NCI-H146 treated with DMSO at 0.1 percent for 48 hours (cell line): ENCODE results near the gene ATP10B.
"Not testable (repeated sequence)": the region's sequence is repeated elsewhere in the genome, so short reads cannot be mapped to it uniquely, and the experiment has no call there.

ENCODE experiments used
- DNase-seq: peaks from one replicate; lab custom pipeline; 2025; ENCODE audit not compliant: unreplicated experiment; lab: John Stamatoyannopoulos, UW

Gene ATP10B, protein sequence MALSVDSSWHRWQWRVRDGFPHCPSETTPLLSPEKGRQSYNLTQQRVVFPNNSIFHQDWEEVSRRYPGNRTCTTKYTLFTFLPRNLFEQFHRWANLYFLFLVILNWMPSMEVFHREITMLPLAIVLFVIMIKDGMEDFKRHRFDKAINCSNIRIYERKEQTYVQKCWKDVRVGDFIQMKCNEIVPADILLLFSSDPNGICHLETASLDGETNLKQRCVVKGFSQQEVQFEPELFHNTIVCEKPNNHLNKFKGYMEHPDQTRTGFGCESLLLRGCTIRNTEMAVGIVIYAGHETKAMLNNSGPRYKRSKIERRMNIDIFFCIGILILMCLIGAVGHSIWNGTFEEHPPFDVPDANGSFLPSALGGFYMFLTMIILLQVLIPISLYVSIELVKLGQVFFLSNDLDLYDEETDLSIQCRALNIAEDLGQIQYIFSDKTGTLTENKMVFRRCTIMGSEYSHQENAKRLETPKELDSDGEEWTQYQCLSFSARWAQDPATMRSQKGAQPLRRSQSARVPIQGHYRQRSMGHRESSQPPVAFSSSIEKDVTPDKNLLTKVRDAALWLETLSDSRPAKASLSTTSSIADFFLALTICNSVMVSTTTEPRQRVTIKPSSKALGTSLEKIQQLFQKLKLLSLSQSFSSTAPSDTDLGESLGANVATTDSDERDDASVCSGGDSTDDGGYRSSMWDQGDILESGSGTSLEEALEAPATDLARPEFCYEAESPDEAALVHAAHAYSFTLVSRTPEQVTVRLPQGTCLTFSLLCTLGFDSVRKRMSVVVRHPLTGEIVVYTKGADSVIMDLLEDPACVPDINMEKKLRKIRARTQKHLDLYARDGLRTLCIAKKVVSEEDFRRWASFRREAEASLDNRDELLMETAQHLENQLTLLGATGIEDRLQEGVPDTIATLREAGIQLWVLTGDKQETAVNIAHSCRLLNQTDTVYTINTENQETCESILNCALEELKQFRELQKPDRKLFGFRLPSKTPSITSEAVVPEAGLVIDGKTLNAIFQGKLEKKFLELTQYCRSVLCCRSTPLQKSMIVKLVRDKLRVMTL (N-terminal part only)

DNA sequence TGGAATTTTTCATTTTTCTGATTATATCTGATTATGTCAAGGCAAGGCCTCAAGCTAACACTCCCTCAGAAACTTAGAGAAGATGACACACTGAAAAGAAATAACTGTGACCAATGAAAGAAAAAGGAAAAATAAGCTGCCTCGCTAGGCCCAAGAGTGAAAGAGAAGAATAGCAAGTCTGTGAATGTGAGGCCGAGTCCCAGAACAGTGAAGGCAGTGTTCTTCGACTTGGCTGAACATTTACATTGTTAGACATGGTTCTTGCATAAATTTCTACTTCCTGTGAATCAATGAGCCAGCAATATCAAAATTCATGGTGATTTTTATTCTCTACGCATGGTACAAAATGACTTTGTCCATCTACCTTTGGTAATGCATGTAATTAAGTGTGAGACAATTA is at the start of gene ATP10B:
ATP10B (minus strand) TSS at position 163 of the 400 bp plus-strand sequence. CDS start 164,137 bp downstream, outside the sequence.
- no peak for DNase-seq

DNA sequence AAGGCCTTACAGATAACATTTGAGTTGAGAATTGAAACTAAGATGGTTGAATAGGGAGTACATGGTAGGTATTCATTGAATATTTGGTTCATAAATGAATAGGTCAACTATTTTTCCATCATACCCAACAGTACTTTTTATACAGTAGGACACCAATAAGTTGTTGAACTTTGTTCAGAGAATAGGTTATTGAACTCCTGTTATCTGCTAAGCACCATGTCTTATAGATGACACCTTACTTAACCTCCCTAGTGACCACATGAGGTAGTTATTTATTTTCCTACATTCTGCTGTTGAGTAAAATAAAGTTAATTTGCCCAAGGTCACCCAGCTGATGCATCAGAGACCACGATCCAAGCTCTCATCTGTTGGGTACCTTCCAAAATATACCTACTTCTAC is 49.6 kb upstream of the ATP10B start:
- no peak for DNase-seq

DNA sequence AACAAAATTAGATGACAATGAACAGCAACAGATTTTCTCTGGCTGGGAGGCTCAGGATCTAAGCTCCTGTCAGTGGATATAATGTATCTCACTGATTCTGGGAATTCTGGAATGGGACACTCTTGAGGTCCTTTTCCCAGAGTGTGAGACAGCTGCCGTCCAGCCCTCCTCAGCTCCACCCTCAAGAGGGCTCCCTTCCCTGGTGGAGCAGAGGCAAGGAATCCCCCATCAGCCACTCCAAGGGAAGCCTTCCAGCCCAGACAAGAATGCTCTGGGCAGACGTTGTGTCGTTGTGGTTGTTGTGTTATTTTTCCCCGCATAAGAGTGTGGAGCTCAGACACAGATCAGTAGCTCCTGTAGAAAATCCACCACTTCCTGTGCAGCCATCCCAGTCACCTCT is 47.7 kb upstream of the ATP10B start:
- DNase-seq = no peak

DNA sequence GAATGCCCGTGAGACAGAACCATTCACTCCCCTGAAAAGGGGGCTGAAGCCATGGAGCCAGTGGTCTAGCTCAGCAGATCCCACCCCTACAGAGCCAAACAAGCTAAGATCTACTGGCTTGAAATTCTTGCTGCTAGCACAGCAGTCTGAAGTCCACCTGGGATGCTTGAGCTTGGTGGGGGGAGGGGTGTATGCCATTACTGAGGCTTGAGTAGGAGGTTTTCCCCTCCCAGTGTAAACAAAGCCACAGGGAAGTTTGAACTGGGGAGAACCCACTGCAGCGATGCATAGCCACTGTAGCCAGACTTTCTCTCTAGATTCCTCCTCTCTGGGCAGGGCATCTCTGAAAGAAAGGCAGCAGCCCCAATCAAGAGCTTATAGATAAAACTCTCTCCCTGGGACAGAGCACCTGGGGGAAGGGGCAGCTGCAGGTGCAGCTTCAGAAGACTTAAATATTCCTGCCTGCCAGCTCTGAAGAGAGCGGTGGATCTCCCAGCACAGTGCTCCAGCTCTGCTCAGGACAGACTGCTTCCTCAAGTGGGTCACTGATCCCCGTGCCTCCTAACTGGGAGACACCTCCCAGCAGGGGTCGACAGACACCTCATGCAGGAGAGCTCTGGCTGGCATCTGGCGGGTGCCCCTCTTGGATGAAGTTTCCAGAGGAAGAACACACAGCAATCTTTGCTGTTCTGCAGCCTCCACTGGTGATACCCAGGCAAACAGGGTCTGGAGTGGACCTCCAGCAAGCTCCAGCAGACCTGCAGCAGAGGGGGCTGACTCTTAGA is 41.4 kb upstream of the ATP10B start:
- DNase-seq = not testable (repeated sequence)

DNA sequence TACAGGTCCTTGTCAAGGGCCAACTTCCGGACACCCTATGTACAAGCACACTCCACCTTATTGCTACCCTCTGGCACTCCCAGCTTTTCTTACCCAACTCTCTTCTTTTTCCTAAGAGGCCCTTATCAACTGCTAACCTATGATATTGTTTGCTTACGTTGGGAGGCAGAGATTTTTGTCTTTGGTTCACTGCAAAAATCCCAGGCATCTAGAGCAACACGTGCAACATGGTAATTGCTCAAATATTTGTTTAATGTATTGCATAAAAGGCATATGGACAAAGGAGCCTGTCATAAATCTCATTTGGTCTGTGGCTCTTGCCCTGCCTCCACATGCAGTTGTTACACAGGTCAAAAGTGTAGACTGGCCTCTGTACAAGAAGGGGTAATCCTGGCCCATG is 35.8 kb upstream of the ATP10B start:
- DNase-seq = no peak

DNA sequence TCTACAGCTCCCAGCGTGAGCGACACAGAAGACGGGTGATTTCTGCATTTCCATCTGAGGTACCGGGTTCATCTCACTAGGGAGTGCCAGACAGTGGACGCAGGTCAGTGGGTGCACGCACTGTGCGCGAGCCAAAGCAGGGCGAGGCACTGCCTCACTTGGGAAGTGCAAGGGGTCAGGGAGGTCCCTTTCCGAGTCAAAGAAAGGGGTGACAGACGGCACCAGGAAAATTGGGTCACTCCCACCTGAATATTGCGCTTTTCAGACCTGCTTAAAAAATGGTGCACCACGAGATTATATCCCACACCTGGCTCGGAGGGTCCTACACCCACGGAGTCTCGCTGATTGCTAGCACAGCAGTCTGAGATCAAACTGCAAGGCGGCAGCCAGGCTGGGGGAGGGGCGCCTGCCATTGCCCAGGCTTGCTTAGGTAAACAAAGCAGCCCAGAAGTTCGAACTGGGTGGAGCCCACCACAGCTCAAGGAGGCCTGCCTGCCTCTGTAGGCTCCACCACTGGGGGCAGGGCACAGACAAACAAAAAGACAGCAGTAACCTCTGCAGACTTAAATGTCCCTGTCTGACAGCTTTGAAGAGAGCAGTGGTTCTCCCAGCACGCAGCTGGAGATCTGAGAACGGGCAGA is 21.7 kb upstream of the ATP10B start:
- DNase-seq = not testable (repeated sequence)

DNA sequence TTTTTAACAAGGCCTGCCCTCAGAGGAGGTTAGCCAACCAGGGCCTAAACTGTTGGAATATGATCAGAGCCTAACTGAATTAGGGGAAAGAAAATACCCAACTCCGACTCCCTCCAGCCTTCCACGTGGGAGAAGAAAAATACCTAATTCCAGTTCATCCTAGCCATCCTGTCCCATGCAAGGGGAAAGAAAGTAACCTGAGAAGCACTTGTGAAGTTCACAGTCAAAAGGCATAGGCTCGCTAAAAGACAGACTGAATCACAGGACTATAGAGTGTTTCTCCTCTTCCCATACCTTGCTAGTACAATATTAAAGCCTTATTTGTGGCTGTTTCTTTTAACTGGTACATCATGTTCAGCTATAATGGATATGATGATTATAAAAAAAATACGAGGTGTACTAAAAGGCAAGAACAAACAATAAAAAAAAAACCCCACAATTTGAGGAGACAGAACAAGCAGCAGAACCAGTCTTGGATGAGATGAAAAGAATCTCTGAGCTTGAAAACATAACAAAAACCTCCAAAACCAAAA is 18.0 kb upstream of the ATP10B start:
- DNase-seq = no peak

DNA sequence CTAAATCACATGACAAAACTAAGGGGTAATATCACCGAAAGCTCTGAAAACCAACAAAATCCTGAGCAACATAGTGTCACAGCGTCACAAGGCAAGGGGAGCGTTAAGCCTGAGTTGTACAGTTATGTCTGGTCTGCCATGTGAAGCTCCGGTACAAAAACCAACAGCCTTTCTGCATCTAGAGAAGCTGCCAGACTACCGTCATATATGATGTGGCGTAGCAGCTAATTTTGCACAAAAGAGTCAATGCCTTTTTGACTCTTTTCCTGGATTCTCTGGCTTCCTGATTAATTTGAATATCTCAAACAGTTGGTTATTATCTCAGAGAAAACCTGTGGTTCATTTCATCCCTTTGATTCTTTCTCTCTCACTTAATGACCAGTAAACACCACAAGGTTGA is 16.0 kb upstream of the ATP10B start:
- DNase-seq = no peak

DNA sequence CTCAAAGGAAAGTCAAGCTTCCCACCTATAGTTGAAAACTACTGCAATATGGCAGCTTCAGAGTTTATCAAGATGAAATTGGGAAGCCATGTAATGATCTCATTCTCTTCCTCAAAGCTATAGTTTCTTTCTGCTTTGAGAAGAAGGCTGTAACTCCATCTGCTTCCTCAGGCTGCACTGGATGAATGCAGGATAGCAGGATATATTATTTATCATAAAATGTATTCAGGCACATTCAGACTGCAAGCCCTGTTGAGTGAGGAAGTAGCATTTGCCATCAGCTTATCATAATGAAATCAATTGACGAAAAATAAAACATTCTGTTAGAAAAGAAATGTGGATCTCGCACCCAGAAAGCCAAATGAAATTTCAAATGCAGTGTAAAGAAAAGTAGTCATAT is 560 bp downstream of the ATP10B start:
- DNase-seq = no peak

DNA sequence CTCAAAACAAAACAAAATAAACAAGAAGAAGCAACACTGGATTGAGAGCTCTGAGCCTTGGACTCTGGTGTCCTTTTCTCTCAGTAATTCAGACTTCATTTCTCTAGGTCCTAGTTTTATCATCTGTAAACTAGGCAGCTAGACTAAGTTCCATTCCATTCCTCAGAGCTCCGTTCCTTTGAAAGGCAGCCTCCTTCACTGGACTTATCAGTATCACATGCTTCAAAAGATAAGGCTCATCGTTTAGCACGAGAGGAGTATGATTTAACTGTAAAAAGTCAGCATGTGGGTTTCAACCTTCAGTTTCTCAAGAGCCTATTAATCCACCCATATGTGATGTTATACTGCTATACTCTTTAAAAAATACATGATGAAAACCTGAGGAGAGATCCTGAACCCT is 1.6 kb downstream of the ATP10B start:
- no peak for DNase-seq

DNA sequence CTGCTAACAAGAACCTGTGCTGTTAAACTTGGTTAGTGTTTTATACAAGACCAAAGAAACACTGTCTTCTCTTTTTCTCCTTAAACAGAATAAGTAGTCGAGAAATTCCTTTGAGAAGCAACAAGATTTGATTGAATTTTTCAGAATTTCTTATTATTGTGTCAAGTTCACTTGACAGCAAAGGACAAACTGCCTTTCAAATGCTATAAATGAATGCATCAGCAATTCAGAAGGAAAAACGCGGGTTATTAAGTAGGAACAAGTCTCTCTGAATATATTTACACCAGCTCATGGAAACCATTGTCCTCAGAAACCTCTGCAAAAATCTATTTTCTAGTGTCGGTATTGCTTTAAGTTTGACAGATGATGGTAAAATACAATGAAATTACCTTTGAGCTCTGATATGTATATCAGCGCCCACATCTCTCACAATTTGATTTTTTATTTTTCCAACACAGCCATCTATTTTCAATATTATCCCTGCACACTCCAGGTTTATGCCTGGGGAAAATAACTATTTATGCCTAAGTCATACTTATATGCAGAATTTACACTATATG is 4.4 kb downstream of the ATP10B start:
- no peak for DNase-seq

DNA sequence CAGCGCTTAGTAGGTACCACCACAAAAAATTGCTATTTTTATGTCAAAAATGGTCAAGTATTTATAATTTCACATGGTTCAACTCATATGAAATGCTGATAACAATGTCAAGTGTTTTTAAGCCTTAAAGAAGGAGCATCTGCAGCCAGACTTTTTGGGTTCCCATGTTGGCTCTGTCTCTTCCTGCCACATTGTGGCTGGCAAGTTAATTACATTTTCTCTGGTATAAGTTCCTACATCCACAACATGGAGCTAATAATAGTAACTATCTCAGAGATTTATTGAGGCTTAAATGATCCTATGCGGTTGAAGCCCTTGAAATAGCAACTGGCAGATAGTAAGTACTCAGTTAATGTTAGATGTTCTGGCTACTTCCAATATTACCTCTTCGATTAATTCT is 5.4 kb downstream of the ATP10B start:
- DNase-seq = no peak

DNA sequence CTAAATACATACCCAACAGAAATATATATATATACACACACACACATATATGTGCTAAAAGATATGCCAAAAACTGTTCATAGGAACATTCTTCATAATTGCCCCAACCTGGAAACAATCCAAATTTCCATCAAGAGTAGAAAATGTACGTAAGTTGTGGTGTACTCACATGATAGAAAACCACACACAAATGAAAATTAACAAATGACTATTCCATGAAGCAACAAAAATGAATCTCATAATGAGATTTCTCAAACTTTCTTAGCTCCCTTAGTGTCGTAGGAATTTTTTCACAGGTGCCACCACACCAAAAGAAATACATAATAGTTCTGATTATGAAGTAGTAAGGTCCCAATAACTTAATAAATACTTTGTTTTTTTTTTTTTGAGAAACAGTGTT is 7.8 kb downstream of the ATP10B start:
- DNase-seq = no peak

DNA sequence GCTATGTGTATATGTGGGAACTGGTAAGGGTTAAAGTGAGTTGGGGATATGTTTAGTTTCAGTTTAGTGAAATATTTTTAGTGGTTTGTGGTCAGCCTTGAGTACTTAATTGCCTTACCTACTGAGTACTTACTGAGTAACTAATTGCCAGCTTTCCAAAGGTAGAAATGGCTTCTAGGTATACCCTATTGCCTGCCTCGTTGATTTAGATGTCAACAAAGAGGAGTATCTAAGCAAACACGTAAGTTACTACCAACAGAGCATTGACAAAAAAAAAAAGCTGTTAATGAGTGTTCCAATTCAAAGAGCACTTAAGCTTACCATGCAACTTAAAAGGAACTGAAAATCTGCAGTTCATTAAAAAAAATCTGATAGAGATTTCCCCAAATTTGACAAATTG is 8.8 kb downstream of the ATP10B start:
- no peak for DNase-seq

DNA sequence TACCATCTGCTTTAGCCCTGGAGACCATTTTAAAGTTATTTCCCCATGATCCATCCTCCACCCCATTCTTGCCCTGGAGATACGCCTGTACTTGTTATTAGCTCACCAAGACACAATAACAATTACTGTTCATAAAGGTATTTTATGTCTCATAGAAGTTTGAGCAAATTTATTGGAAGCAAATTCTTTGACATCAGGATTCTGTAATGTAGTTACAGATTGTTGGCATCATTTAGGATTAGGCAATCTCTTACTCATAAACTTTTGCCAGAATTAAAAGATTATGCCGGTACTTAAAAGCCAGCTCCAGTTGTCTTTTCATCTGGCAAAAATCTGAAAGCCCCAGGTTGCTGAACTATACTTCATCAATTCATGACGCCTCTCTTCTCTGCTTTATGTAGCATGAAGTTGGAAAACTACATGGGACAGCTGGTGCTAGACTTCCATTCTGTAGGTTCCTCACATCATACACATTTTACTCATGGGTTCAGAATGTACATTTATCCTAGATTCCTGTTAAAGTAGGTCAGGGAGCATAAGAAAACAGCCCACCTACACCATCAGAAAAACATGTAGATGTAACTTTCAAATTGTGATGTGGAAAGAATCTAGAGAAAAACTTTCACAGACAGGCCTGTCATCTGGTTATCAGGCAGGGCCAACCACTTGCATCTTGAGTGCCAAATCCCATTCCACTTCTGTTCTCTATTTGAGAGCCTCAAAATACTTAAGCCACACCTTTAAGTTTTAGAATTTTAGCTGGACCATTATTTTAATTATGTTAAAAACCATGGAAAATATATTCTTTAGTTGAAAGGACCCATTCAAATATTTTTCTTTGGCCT is 14.0 kb downstream of the ATP10B start:
- DNase-seq = no peak

DNA sequence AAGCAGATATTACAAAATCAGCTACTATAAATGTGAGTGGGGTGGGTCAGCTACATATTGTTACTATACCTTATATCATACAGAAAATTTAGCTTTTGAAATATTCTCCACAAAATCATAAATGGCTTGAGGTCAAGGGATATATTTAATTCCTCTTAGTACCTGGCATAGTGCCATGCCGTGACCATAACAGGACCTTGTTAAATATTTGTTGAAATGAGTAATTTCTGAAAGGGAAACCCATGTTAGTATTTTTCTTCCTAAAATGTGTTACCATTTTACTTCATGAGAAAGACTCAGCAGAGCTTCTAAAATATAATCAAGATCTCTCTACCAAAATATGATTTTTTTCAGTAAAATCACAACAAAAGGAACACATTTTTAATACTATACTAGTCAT is 14.8 kb downstream of the ATP10B start:
- DNase-seq = no peak

DNA sequence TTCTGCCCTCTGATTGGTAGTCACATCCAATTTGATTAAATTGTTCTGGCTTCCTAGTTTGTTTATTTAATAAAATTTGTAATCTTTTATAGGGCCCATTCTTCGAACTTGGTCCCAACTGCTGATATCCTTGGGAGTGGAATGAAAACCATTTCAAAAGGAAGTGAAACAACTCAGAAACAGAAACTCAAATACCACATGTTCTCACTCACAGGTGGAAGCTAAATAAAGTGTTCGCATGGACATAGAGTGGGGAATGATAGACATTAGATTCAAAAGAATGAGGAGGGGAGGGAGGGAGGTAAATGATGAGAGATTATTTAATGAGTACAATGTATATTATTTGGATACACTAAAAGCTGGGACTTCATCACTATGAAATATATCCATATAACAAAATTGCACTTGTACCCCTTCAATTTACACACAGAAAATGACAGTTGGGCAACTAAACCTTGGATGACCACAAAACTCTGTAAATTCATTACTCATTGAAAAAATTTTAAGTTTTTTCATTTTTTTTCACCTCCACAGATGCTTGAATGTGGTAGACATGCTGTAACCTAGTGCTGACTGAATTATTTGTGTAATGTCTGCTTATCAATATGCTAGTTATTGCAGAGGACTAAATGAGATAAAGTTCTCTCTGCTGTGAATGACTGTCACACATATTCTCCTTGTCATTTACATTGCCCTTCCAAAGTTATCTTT is 16.0 kb downstream of the ATP10B start:
- DNase-seq = no peak

DNA sequence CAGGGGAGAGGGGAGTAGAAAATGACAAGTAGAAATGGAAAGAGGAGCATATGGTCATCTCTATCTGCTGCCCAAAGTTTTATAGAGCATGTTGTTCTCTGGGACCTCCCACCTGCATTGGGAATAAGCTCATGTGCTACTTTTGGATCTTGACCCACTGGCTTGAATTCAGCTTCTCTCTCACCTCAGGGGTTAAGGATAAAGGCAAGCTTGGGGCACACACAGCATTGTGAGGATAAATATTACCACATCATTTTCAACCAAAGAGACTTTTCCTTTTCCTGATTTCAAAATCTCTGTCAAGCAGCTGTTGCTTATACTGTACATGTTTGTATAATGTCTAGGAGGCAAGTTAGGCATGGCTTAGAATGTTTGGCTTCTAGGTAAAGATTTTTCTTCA is 16.6 kb downstream of the ATP10B start:
- no peak for DNase-seq
